GM12892 (cell line): Measurements from ENCODE around the gene ING4.

Source experiments
- POLR2A ChIP-seq: IDR thresholded peaks from 2 replicates; pipeline ENCODE4 v1.6.1; 2011; ENCODE audit warnings: low read depth, low read length, control low read depth
- POLR2AphosphoS5 ChIP-seq: IDR thresholded peaks from 2 replicates; pipeline ENCODE4 v1.6.1; 2011; ENCODE audit warnings: low read depth, low read length, control low read depth

DNA sequence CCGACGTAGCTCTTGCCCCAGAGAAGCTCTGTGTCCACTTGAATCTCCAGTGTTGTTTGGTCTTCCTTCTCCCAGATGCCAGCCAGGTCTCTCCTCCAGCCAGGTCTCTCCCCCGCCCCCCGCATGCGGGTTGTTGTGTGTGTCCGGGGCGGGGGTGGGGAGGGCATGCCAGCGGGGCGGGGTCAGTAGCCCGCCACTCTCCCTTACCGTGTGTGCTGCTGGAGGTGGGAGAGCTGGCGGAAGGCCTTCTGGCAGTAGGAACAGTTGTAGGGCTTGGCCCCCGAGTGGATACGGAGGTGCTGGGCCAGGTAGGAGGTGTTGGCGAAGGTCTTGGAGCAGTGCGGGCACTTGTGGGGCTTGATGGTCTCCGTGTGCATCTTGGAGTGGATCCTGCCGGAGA lies 9.2 kb upstream of the ING4 start:
- no peak for TF ChIP-seq POLR2AphosphoS5
- no peak for TF ChIP-seq POLR2A
